Stimulated activated CD4-positive, alpha-beta T cell treated with anti-CD3 and anti-CD28 coated beads, Interleukin-12 subunit alpha, Interleukin-12 subunit beta, amount 100 ng/mL, for 4 hours (primary cell): ENCODE results near the gene KIF16B.
"Not testable (repeated sequence)": the region's sequence is repeated elsewhere in the genome, so short reads cannot be mapped to it uniquely, and the experiment has no call there.

Source experiments
- DNase-seq: peaks from one replicate; pipeline ENCODE4 v3.0.0-alpha.2; 2020

Gene KIF16B

GRCh38 chr20:16553684-16554083 lies 19.6 kb downstream of the KIF16B start:
- DNase-seq: no peak

GRCh38 chr20:16553101-16553500 lies 20.1 kb downstream of the KIF16B start:
- no peak for DNase-seq

- DNase-seq: no peak
Measured at GRCh38 chr20:16552015-16552414, 21.2 kb downstream of the KIF16B start.

GRCh38 chr20:16551607-16552006 lies 21.6 kb downstream of the KIF16B start:
- no peak for DNase-seq

GRCh38 chr20:16548068-16548672 lies 25.1 kb downstream of the KIF16B start:
- DNase-seq: no peak

- DNase-seq: no peak
Measured at GRCh38 chr20:16544949-16545348, 28.3 kb downstream of the KIF16B start.

- no peak for DNase-seq
Measured at GRCh38 chr20:16542477-16542876, 30.8 kb downstream of the KIF16B start.

GRCh38 chr20:16541878-16542277 lies 31.4 kb downstream of the KIF16B start:
- no peak for DNase-seq

GRCh38 chr20:16541226-16541625 lies 32.0 kb downstream of the KIF16B start:
- DNase-seq: no peak

GRCh38 chr20:16539280-16540021 lies 33.8 kb downstream of the KIF16B start:
- DNase-seq: no peak

- DNase-seq: no peak
Measured at GRCh38 chr20:16538779-16539178, 34.5 kb downstream of the KIF16B start.

GRCh38 chr20:16537918-16538317 lies 35.3 kb downstream of the KIF16B start:
- DNase-seq: no peak

GRCh38 chr20:16537025-16537665 lies 36.1 kb downstream of the KIF16B start:
- no peak for DNase-seq

- no peak for DNase-seq
Measured at GRCh38 chr20:16535277-16535676, 38.0 kb downstream of the KIF16B start.

GRCh38 chr20:16533502-16533901 lies 39.7 kb downstream of the KIF16B start:
- DNase-seq: no peak

GRCh38 chr20:16531485-16531884 lies 41.8 kb downstream of the KIF16B start:
- DNase-seq: no peak

GRCh38 chr20:16530201-16530681 lies 43.0 kb downstream of the KIF16B start:
- no peak for DNase-seq

GRCh38 chr20:16528078-16528477 lies 45.2 kb downstream of the KIF16B start:
- DNase-seq: no peak

GRCh38 chr20:16527438-16527837 lies 45.8 kb downstream of the KIF16B start:
- no peak for DNase-seq

GRCh38 chr20:16526433-16527380 lies 46.5 kb downstream of the KIF16B start:
- DNase-seq: no peak

GRCh38 chr20:16522651-16523050 lies 50.6 kb downstream of the KIF16B start:
- DNase-seq: not testable (repeated sequence)

- DNase-seq: no peak
Measured at GRCh38 chr20:16520154-16520553, 53.1 kb downstream of the KIF16B start.

GRCh38 chr20:16519673-16520072 lies 53.6 kb downstream of the KIF16B start:
- not testable (repeated sequence) for DNase-seq
